ENCODE measurements around the gene RBP4.

DNA sequence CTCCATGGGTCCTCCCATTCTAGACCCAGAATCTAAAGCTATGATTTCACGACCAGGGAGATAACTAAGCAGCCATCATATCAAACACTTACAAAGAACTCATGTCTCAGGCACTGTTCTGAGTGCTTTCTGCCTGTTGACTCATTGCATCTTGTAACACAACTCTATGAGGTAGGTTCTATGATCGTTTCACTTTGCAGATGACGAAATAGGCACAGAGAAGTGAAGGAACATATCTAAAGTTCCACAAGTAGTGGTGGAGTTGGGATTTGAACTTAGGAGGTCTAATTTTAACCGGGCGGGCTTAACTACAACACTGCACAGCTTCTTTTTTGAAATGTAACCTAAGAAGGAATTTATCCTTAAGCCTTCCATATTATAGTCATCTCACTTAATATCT, 2.9 kb downstream of the RBP4 start:
- no peak for TF ChIP-seq POLR2A (IDR thresholded peaks at IDR 0.05; ENCODE audit: low read depth, low read length)
- no peak for TF ChIP-seq POLR2AphosphoS5 (IDR thresholded peaks at IDR 0.05; ENCODE audit: low read depth, low read length)
- no peak for TF ChIP-seq TAF1 (IDR thresholded peaks at IDR 0.05; ENCODE audit: low read depth, low read length)
- TF ChIP-seq SPI1 (IDR thresholded peaks at IDR 0.05; ENCODE audit: low read depth, low read length) = no peak
